HepG2 (cell line): ENCODE data around the gene MACROD2. TPM values are rescaled to one million over a fixed set of nuclear protein-coding genes. Genes with fewer than 3 reads are reported as not detected.

Experiments used
- ATAC-seq: fragments of 200-7000 bp; cut with Tn5 transposase; 3 replicates; pipeline ENCODE4 v1.9.1; 2020; ENCODE audit warnings: mild to moderate bottlenecking, moderate library complexity
- BruUV-seq: library from RNA; stranded (reverse); fragments of 400-500 nt; replicated peaks from 2 replicates; lab custom pipeline; 2021; lab: Mats Ljungman, UMichigan
- CTCF ChIA-PET: fragments of 300-600 bp; formaldehyde crosslinking; extraction: SDS; loops from one replicate; lab custom pipeline; 2021; ENCODE audit warnings: low total read pairs, inconsistent platforms, low intra/inter-chr PET ratio; lab: Yijun Ruan, JAX
- POLR2A ChIA-PET: fragments of 350-600 bp; sonication (Branson Sonifier 250); formaldehyde crosslinking; loops from one replicate; lab custom pipeline; 2020; ENCODE audit warnings: antibody characterized with exemption, inconsistent platforms; lab: Yijun Ruan, JAX
- DNase-seq: peaks from one replicate; pipeline ENCODE4 v3.0.0-alpha.2; 2015; ENCODE audit warnings: low spot score
- FAIRE-seq: peaks from 3 replicates; lab custom pipeline; 2011; peaks lifted over from hg19 to GRCh38; lab: Jason Lieb, UNC
- H2AFZ ChIP-seq: one replicate; pipeline ENCODE4 v1.6.1; 2011; ENCODE audit warnings: low read length, inconsistent platforms
- H3K27ac ChIP-seq: fragments of 300-600 bp; 3 replicates; pipeline ENCODE4 v1.8.0; 2011; ENCODE audit warnings: mixed run types, mild to moderate bottlenecking, mixed read lengths, low read length, inconsistent platforms; ENCODE audit not compliant: insufficient read depth; ENCODE audit errors: extremely low read length
- H3K27me3 ChIP-seq, 2 experiments: fragments of 200-600 bp in 1 of 2; 2 replicates in 1 of 2; 3 replicates in 1 of 2; pipeline versions ENCODE4 v1.6.0 to v1.8.0; 2011; ENCODE audit warnings: low read length in 2 of 2, mild to moderate bottlenecking in 2 of 2, moderate library complexity in 2 of 2, inconsistent platforms in 1 of 2; ENCODE audit not compliant: insufficient read depth in 2 of 2, control insufficient read depth in 1 of 2
- H3K36me3 ChIP-seq, 2 experiments: fragments of 200-600 bp in 1 of 2; replicated peaks in 1 of 2; 2 replicates in 1 of 2; 3 replicates in 1 of 2; pipeline versions ENCODE4 v1.5.1 to v1.8.0; 2011; ENCODE audit warnings: low read length in 2 of 2, inconsistent platforms in 1 of 2; ENCODE audit not compliant: insufficient read depth in 2 of 2, control insufficient read depth in 1 of 2
- H3K4me1 ChIP-seq: 2 replicates; pipeline ENCODE4 v1.5.1; 2012; ENCODE audit warnings: low read length, inconsistent platforms; ENCODE audit not compliant: insufficient read depth
- H3K4me2 ChIP-seq: 2 replicates; pipeline ENCODE4 v1.6.0; 2011; ENCODE audit warnings: low read depth, low read length, inconsistent platforms
- H3K4me3 ChIP-seq, 3 experiments: fragments of 200-600 bp in 1 of 3; sonication (generic), shearing (Covaris generic) in 1 of 3; replicated peaks in 1 of 3; 2 replicates each; pipeline ENCODE4 v1.5.1; 2011 to 2016; ENCODE audit warnings: low read length in 3 of 3, inconsistent platforms in 2 of 3, low read depth in 2 of 3, mild to moderate bottlenecking in 2 of 3, control low read depth in 1 of 3, mixed read lengths in 1 of 3; ENCODE audit not compliant: insufficient read depth in 1 of 3
- H3K79me2 ChIP-seq: one replicate; pipeline ENCODE4 v1.6.1; 2011; ENCODE audit warnings: low read length, inconsistent platforms; ENCODE audit not compliant: insufficient read depth
- H3K9ac ChIP-seq: 2 replicates; pipeline ENCODE4 v1.6.0; 2011; ENCODE audit warnings: mild to moderate bottlenecking, low read depth, low read length, inconsistent platforms; ENCODE audit not compliant: insufficient read depth
- H3K9me3 ChIP-seq: 2 replicates; pipeline ENCODE4 v1.5.1; 2012; ENCODE audit warnings: mild to moderate bottlenecking, low read length
- H4K20me1 ChIP-seq: 2 replicates; pipeline ENCODE4 v1.6.0; 2011; ENCODE audit warnings: inconsistent platforms, mild to moderate bottlenecking, low read length, moderate library complexity; ENCODE audit not compliant: insufficient read depth
- ETV6 ChIP-seq: sonication (generic); formaldehyde crosslinking; conservative IDR thresholded peaks from 2 replicates; pipeline ENCODE4 v1.4.0; 2020; ENCODE audit warnings: missing genetic modification reagents
- IRF1 ChIP-seq: sonication (generic); formaldehyde crosslinking; IDR thresholded peaks from 2 replicates; pipeline ENCODE4 v1.4.0; 2020; ENCODE audit warnings: low read depth, mild to moderate bottlenecking, missing genetic modification reagents
- KLF11 ChIP-seq: IDR thresholded peaks from 2 replicates; pipeline ENCODE4 v1.6.1; 2016; ENCODE audit warnings: missing compliant biosample characterization
- MZF1 ChIP-seq: sonication (generic); formaldehyde crosslinking; IDR thresholded peaks from 2 replicates; pipeline ENCODE4 v1.8.1; 2023; ENCODE audit warnings: mild to moderate bottlenecking, missing genetic modification reagents, borderline replicate concordance
- PAWR ChIP-seq: sonication (generic); formaldehyde crosslinking; IDR thresholded peaks from 2 replicates; pipeline ENCODE4 v1.4.0; 2020; ENCODE audit warnings: missing genetic modification reagents, mild to moderate bottlenecking, borderline replicate concordance
- PAX8 ChIP-seq: sonication (generic); formaldehyde crosslinking; IDR thresholded peaks from 2 replicates; pipeline ENCODE4 v1.8.0; 2022; ENCODE audit warnings: mild to moderate bottlenecking, missing genetic modification reagents, borderline replicate concordance
- ZNF263 ChIP-seq: sonication (generic); formaldehyde crosslinking; IDR thresholded peaks from 2 replicates; pipeline ENCODE4 v1.4.0; 2020; ENCODE audit warnings: missing genetic modification reagents
- WGBS: methylation state at CpG from one replicate; pipeline ENCODE4 v1.1.6; 2017; ENCODE audit warnings: low lambda C conversion rate; 5-methylcytosine and 5-hydroxymethylcytosine counted together
- in situ Hi-C: cut with HindIII; loops from 2 replicates; pipeline ENCODE4 v1.10.0; 2017; ENCODE audit warnings: low pct_unique_long_range_greater_than_20kb; ENCODE audit not compliant: extremely low pct_ligation_motif_present
- intact Hi-C: fragments of 100-400 bp; cut with micrococcal nuclease; formaldehyde crosslinking; loops from one replicate; pipeline ENCODE4 v1.10.0; 2022; ENCODE audit not compliant: unreplicated experiment
- polyA plus RNA-seq, 8 experiments: library from polyadenylated mRNA; depleted of rRNA in 3 of 8; stranded (reverse) in 7 of 8; unstranded in 1 of 8; fragments of >200 nt; fragmentation: Illumina TruSeq in 4 of 8; extraction: Trizol in 4 of 8; gene quantifications; 2 replicates each; pipeline versions ENCODE4 v1.2.1 to v1.2.3, GENCODE V29; 2011 to 2016; ENCODE audit warnings: low read depth in 4 of 8, missing spikeins in 1 of 8, mixed read lengths in 1 of 8; ENCODE audit not compliant: insufficient read depth in 1 of 8
- total RNA-seq, 5 experiments: library from RNA; depleted of rRNA; stranded (reverse); fragments of >200 nt; fragmentation: Illumina TruSeq; extraction: Trizol; gene quantifications; 2 replicates each; pipeline ENCODE4 v1.2.3, GENCODE V29; 2016; ENCODE audit warnings: low read depth in 1 of 5
- TF ChIP-seq, protein P1 (sequence below): sonication (generic); formaldehyde crosslinking; IDR thresholded peaks from 2 replicates; pipeline ENCODE4 v1.5.1; 2020; ENCODE audit warnings: missing genetic modification reagents, mild to moderate bottlenecking, borderline replicate concordance

MACROD2 gene
- total and polyA plus RNA-seq, 2 of the 13 experiments (the other 11 are each of a cell fraction or from before 2014, with no cell fraction given) = 0.13 to 0.51 TPM

DNA sequence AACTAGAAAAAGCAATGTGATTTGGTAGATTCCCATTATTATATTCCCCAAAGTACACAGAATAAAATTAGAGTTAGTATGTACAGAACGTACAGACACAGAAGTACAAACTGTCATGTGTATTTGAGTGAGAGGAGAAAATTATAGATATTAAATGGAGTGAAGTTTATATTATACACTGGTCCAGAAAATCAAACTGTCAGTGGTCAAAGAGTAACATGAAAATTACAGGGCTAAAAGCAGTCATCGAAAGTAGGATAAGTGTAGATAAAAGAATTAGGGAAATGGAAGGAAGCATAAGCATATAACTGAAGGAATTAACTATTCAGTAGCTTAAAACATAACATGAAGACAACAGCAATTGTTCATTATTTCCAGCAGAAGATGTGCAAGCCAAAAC, 35.2 kb upstream of the MACROD2 start (continued):
- no peak for TF ChIP-seq IRF1 (CRISPR knock-in tag)
- TF ChIP-seq, all 625 proteins: peak for 0

DNA sequence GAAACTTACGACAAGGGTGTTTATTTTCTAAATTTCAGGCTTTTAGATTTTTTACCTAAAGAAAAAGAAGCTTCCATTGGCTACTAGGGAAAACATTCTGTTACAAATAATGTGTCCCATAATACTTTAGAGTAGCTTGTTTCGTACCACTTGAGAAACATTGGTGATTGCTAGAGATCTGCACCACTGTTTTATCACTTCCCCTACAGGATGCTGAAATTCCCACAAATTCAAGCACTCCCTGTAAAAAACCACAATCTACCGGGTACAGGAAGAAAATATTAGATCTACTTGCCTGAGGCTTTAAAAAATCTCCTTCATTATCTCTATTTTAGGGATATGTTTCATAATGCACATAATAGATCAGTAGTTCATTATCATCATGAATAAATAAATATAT, 34.8 kb upstream of the MACROD2 start:
- H3K27ac ChIP-seq = no peak overlapping the region
- H3K27me3 ChIP-seq = peaks cover 0 to 5% of the 10 kb centered on the region in 2 experiments; a peak in 3 of 5 replicates
- ATAC-seq = no peak
- FAIRE-seq = no peak
- H3K9ac ChIP-seq = no peak overlapping the region
- in situ Hi-C loops (no loop called here), intact Hi-C loops (no loop called here)
- H4K20me1 ChIP-seq = no peaks in the 10 kb centered on the region
- TF ChIP-seq PAWR (CRISPR knock-in tag) (no peak), MZF1 (CRISPR knock-in tag) (no peak), PAX8 (CRISPR knock-in tag) (no peak), ZNF263 (CRISPR knock-in tag) (no peak), KLF11 (CRISPR knock-in tag) (no peak), ETV6 (no peak)
- TF ChIP-seq, protein P1, sequence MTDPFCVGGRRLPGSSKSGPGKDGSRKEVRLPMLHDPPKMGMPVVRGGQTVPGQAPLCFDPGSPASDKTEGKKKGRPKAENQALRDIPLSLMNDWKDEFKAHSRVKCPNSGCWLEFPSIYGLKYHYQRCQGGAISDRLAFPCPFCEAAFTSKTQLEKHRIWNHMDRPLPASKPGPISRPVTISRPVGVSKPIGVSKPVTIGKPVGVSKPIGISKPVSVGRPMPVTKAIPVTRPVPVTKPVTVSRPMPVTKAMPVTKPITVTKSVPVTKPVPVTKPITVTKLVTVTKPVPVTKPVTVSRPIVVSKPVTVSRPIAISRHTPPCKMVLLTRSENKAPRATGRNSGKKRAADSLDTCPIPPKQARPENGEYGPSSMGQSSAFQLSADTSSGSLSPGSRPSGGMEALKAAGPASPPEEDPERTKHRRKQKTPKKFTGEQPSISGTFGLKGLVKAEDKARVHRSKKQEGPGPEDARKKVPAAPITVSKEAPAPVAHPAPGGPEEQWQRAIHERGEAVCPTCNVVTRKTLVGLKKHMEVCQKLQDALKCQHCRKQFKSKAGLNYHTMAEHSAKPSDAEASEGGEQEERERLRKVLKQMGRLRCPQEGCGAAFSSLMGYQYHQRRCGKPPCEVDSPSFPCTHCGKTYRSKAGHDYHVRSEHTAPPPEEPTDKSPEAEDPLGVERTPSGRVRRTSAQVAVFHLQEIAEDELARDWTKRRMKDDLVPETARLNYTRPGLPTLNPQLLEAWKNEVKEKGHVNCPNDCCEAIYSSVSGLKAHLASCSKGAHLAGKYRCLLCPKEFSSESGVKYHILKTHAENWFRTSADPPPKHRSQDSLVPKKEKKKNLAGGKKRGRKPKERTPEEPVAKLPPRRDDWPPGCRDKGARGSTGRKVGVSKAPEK (CRISPR knock-in tag) = no peak
- no peaks in the 10 kb centered on the region for H3K79me2 ChIP-seq
- no TSS peak for BruUV-seq
- no peaks in the 10 kb centered on the region for H3K36me3 ChIP-seq
- no peaks in the 10 kb centered on the region for H3K9me3 ChIP-seq
- no peak overlapping the region for H3K4me3 ChIP-seq
- H3K4me2 ChIP-seq = no peak overlapping the region
- H2AFZ ChIP-seq = no peak overlapping the region
- ChIA-PET POLR2A (no interaction called here), CTCF (no interaction called here)
- DNase-seq = no peak
- WGBS = 3% methylated on average over 3 of the region's 3 CpGs
- H3K4me1 ChIP-seq = no peaks in the 10 kb centered on the region
